ENCODE measurements around the gene IRF7.

DNA sequence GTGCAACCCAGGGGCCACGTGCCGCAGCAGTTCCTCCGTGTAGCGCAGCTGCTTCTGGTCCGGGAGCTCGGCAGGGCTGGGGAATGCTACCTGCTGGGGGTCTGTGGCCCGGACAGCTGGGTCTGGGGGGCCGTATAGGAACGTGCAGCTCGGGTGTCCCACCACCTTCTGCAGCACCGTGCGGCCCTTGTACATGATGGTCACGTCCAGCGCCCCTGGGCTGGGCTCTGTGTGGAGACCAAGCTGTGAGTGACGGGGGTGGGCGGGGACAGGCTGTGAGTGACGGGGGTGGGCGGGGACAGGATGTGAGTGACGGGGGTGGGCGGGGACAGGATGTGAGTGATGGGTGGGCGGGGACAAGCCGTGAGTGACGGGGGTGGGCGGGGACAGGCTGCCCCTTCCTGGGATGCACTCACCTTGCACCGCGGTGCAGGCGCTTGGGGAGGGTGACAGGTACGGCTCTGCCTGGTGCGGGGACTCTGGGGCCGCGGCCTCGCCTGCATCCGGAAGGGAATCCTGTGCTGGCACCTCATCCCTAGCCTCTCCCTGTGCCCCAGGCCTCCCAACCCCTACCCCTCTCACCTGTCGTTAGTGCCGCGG, 2.3 kb downstream of the IRF7 start:
- TF ChIP-seq, protein P1, sequence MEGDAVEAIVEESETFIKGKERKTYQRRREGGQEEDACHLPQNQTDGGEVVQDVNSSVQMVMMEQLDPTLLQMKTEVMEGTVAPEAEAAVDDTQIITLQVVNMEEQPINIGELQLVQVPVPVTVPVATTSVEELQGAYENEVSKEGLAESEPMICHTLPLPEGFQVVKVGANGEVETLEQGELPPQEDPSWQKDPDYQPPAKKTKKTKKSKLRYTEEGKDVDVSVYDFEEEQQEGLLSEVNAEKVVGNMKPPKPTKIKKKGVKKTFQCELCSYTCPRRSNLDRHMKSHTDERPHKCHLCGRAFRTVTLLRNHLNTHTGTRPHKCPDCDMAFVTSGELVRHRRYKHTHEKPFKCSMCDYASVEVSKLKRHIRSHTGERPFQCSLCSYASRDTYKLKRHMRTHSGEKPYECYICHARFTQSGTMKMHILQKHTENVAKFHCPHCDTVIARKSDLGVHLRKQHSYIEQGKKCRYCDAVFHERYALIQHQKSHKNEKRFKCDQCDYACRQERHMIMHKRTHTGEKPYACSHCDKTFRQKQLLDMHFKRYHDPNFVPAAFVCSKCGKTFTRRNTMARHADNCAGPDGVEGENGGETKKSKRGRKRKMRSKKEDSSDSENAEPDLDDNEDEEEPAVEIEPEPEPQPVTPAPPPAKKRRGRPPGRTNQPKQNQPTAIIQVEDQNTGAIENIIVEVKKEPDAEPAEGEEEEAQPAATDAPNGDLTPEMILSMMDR (IDR thresholded peaks at IDR 0.05; ENCODE audit: insufficient read depth, low read depth, low read length), result no peak
- TF ChIP-seq EZH2 (IDR thresholded peaks at IDR 0.05; ENCODE audit: insufficient read depth, low read length), result no peak

All from astrocyte (in vitro differentiated cells and primary cell).